Measurements from ENCODE around the gene CD86. TPM values are rescaled to one million over a fixed set of nuclear protein-coding genes. Genes with fewer than 3 reads are reported as not detected.

The CD86 gene
- total and polyA plus RNA-seq, 2 donors from 2014 or later: 1.3 to 6.3 TPM

DNA sequence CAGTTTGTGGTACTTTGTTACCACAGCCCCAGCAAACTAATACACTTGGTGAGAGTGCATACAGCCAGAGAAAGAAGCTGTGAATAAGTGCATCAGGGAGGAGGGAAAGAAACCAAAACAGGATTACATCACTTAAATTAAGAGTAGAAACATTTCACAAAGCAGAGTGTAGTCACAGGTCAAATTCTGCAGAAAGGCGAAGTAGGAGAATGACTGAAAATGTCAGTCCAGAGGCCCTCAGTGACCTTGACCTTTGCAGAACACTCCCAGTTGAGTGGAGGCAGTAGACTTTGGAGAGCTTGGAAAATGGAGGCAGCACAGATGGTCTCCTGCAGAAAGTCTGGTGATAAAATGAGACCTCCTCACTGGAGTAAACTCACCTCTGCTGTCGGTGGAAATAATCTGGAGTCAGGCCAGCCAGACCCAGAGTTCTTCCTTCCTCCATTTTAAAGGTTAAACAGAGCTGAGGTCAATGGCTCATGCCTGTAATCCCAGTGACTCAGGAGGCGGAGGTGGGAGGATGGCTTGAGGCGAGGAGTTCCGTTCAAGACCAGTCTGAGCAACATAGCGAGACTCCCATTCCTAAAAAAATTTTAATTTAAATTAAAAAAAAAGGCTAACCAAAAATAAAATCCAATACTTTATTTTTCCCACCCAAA lies 5.0 kb downstream of the CD86 start:
- Histone ChIP-seq H3K4me1 (ENCODE audit: control insufficient read depth in 2 of 3, insufficient read depth in 2 of 3, low read depth in 1 of 3, low read length in 3 of 3) (no peaks in the 10 kb centered on the region), H3K4me3 (ENCODE audit: low read length in 3 of 3) (no peak overlapping the region), H3K27me3 (ENCODE audit: control insufficient read depth, insufficient read depth, low read length) (no peaks in the 10 kb centered on the region), H3K9me3 (ENCODE audit: control insufficient read depth in 2 of 3, insufficient read depth in 1 of 3, low read length in 3 of 3) (no peaks in the 10 kb centered on the region), H3K9ac (ENCODE audit: low read length in 3 of 3) (no peak overlapping the region), H3K27ac (ENCODE audit: low read depth in 2 of 2, low read length in 2 of 2) (no peak overlapping the region), H3K36me3 (ENCODE audit: control insufficient read depth in 2 of 3, insufficient read depth in 3 of 3, low read length in 3 of 3) (no peaks in the 10 kb centered on the region)
- no peak for TF ChIP-seq CTCF (IDR thresholded peaks at IDR 0.05; ENCODE audit: borderline replicate concordance, extremely low read depth, insufficient read depth)
- DNase-seq (no peak), FAIRE-seq (no peak)
- intact Hi-C loops (cut with DNase I): no loop called here

DNA sequence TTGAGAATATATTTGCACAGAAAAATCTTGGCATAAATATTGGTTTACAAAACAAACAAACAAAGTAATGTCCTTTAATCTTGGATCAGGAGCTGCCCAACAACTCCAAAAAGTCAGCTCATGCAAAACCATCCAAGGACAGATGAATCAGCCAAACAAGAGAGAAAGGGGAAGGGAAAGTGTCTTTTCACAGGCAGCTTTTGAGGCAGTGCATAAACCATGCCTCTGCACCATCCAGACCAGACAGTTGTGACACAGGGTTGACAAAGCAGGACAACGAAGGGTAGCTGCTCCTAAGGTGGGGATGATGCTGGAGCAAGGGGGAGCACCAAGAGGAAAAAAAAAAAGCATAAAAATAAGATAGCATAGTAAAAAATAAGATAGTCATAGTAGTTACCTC lies 8.7 kb downstream of the CD86 start:
- Histone ChIP-seq H3K4me1 (ENCODE audit: control insufficient read depth in 2 of 3, insufficient read depth in 2 of 3, low read depth in 1 of 3, low read length in 3 of 3) (no peaks in the 10 kb centered on the region), H3K4me3 (ENCODE audit: low read length in 3 of 3) (no peak overlapping the region), H3K27me3 (ENCODE audit: control insufficient read depth, insufficient read depth, low read length) (no peaks in the 10 kb centered on the region), H3K9ac (ENCODE audit: low read length in 3 of 3) (no peak overlapping the region), H3K36me3 (ENCODE audit: control insufficient read depth in 2 of 3, insufficient read depth in 3 of 3, low read length in 3 of 3) (no peaks in the 10 kb centered on the region), H3K27ac (ENCODE audit: low read depth in 2 of 2, low read length in 2 of 2) (no peak overlapping the region), H3K9me3 (ENCODE audit: control insufficient read depth in 2 of 3, insufficient read depth in 1 of 3, low read length in 3 of 3) (no peaks in the 10 kb centered on the region)
- FAIRE-seq (no peak), DNase-seq (no peak)
- intact Hi-C loops (cut with DNase I): no loop called here
- no peak for TF ChIP-seq CTCF (IDR thresholded peaks at IDR 0.05; ENCODE audit: borderline replicate concordance, extremely low read depth, insufficient read depth)

DNA sequence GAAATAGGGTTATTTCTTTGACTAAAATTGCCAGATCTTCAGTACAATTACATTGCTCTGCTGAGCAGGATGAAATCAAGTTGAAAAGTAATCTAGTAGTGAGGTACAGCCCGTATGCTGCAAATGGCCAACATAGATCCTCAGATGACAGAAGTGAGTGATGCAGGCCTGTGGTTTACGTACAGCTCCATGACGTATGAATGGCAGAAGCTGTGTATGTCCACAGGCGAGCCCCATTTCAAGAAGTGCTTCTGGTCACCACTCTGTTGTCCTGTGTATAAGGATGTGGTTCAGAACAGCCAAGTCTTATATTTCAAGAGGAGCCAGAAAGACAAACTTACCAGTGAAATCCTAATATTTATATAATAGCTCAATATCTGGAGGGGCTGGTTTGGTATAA lies 9.2 kb downstream of the CD86 start:
- FAIRE-seq (no peak), DNase-seq (no peak)
- Histone ChIP-seq H3K27ac (ENCODE audit: low read depth in 2 of 2, low read length in 2 of 2) (no peak overlapping the region), H3K4me3 (ENCODE audit: low read length in 3 of 3) (no peak overlapping the region), H3K27me3 (ENCODE audit: control insufficient read depth, insufficient read depth, low read length) (no peaks in the 10 kb centered on the region), H3K9ac (ENCODE audit: low read length in 3 of 3) (no peak overlapping the region), H3K4me1 (ENCODE audit: control insufficient read depth in 2 of 3, insufficient read depth in 2 of 3, low read depth in 1 of 3, low read length in 3 of 3) (no peaks in the 10 kb centered on the region), H3K36me3 (ENCODE audit: control insufficient read depth in 2 of 3, insufficient read depth in 3 of 3, low read length in 3 of 3) (no peaks in the 10 kb centered on the region), H3K9me3 (ENCODE audit: control insufficient read depth in 2 of 3, insufficient read depth in 1 of 3, low read length in 3 of 3) (no peaks in the 10 kb centered on the region)
- intact Hi-C loops (cut with DNase I): no loop called here
- TF ChIP-seq CTCF (IDR thresholded peaks at IDR 0.05; ENCODE audit: borderline replicate concordance, extremely low read depth, insufficient read depth): no peak

All from kidney (tissue), 14 donors.